NCI-H2081 treated with DMSO at 0.1 percent for 48 hours (cell line): ENCODE measurements around the gene FSHB.
"Not testable (repeated sequence)": the region's sequence is repeated elsewhere in the genome, so short reads cannot be mapped to it uniquely, and the experiment has no call there.

Source experiments
- DNase-seq: peaks from one replicate; lab custom pipeline; 2025; lab: John Stamatoyannopoulos, UW

The FSHB gene

DNA sequence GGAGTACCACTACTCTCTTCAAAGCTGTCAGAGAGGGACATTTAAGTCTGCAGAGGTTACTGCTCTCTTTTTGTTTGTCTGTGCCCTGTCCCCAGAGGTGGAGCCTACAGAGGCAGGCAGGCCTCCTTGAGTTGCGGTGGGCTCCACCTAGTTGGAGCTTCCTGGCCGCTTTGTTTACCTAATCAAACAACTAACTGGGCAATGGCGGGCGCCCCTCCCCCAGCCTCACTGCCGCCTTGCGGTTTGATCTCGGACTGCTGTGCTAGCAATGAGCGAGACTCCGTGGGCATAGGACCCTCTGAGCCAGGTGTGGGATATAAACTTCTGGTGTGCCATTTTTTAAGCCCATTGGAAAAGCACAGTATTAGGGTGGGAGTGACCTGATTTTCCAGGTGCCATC lies 37.8 kb downstream of the FSHB start:
- DNase-seq: not testable (repeated sequence)

DNA sequence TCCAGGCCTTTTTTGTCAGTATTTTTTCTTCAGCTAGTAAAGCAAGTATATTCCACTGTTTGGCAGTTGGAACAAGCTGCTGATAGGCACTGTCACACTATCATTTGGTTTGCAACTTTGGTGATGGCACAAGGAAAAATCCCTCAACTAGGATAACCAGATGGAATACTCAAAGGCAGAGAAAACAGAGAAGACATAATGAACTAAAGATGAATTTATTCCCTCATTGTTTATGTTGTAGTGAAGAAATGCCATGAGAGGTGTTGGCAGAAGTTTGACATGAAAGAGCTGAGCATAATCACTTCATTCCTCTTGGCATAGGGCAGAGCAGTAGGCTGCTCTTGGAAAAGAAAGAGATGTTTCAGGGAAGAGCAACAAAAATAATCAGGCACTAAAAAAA lies 39.9 kb downstream of the FSHB start:
- no peak for DNase-seq

DNA sequence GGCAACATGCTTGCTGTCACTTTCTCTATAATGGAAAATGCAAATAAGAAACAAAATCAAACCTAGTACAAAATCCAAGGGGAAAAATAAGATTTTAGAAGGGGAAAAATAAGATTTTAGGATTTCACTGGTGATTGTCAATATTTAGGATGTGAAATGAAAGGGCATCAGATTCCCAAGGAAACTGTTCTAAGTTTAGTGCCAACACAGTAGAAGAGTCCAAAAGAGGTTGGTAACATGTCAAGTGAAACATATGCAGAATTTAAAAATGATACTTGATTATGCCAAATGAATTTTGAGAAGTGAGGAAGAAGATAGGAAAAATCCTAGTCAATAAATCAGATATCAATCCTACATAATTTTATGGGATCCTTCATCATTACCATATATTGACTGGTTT lies 46.4 kb downstream of the FSHB start:
- DNase-seq: no peak

GRCh38 chr11:30279796-30280195 lies 49.0 kb downstream of the FSHB start:
- DNase-seq: no peak

DNA sequence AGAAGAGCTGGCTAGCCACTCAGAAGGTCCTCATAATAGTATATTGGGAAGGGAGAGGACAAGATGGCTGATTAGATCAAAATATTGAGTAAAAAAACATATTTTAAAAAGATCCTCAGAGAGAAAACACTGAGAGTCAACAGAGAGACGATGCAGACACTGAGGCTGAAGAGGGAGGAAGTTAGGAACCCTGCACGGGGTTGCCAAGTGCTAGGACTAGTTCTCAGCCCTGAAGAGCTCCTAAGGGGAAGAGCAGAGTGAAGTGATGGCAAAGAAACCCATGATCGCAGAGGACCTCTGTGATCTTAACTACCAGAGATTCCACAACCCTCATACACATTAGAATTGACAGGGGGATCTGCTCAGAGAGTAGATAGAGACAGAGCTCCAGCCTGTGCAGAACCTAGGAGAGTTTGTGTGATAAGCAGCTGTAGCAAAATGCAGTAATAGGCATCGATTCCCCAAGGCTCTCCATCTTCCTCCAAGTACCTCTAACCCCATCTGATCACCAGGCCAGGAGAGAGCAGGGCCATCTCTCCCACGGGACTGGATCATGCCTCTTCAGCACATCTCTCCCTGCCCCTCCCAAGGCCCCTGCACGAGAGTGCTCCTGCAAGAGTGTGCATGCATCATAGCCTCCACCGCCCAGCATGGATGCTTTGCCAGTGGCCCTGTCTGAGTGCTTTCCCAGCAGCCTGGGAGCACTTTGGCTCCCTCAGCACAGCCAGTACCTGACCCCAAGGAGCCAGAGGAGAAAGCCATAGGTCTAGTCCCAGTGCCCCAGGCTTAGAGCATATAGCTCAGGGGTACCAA lies 50.9 kb downstream of the FSHB start:
- no peak for DNase-seq

- DNase-seq: no peak
Observed at GRCh38 chr11:30282289-30282631, 51.4 kb downstream of the FSHB start.
